Measurements from ENCODE around the gene DENND4C. TPM values are rescaled to one million over a fixed set of nuclear protein-coding genes. Genes with fewer than 3 reads are reported as not detected.
"Not testable (repeated sequence)": the region's sequence is repeated elsewhere in the genome, so short reads cannot be mapped to it uniquely, and the experiment has no call there.

The DENND4C gene
- total and polyA plus RNA-seq, 10 donors, result 3.7 to 106 (median 48.7) TPM

- Histone ChIP-seq H3K4me1 (peaks cover 0 to 34% (median 11%) of the 10 kb centered on the region in 6 donors), H3K36me3 (peaks cover 0 to 10% (median 0%) of the 10 kb centered on the region in 6 donors), H3K27ac (no peak overlapping the region), H3K27me3 (replicated peaks in 1 of 7) (no peaks in the 10 kb centered on the region), H3K9me3 (peaks cover 0 to 7% (median 0%) of the 10 kb centered on the region in 8 donors), H3K4me3 (no peak overlapping the region)
- no peak for DNase-seq
- intact Hi-C loops (cut with DNase I; ENCODE audit: low total_unique reads), result no loop called here
- TF ChIP-seq POLR2AphosphoS5 (IDR thresholded peaks at IDR 0.05) (no peak), CTCF (IDR thresholded peaks at IDR 0.05 in 8 of 11, conservative IDR thresholded peaks at IDR 0.05 in 3 of 11) (no peak), POLR2A (IDR thresholded peaks at IDR 0.05) (no peak)
Measured at GRCh38 chr9:19255821-19256220, 25.3 kb downstream of the DENND4C start.

- 93 to 96% (median 94%) methylated on average over 8 of the region's 8 CpGs for WGBS, 5 donors
- intact Hi-C loops (cut with DNase I; ENCODE audit: low total_unique reads); H3K9me3 ChIP-seq; H3K36me3 ChIP-seq; H3K27me3 ChIP-seq (replicated peaks in 1 of 7); H3K4me3 ChIP-seq; H3K27ac ChIP-seq; DNase-seq: not testable (repeated sequence)
- H3K4me1 ChIP-seq, result peaks cover 0 to 24% (median 0%) of the 10 kb centered on the region in 6 donors
Measured at GRCh38 chr9:19259665-19260255, 29.3 kb downstream of the DENND4C start.

- H3K27me3 ChIP-seq (replicated peaks in 1 of 7); H3K27ac ChIP-seq; DNase-seq; intact Hi-C loops (cut with DNase I; ENCODE audit: low total_unique reads); H3K9me3 ChIP-seq; H3K36me3 ChIP-seq; H3K4me3 ChIP-seq: not testable (repeated sequence)
- WGBS, 5 donors, result 97 to 100% (median 99%) methylated on average over 4 of the region's 4 CpGs
- peaks cover 0 to 35% (median 6%) of the 10 kb centered on the region in 6 donors for H3K4me1 ChIP-seq
Measured at GRCh38 chr9:19265602-19266001, 35.1 kb downstream of the DENND4C start.

- Histone ChIP-seq H3K4me1 (peaks cover 0 to 30% (median 5%) of the 10 kb centered on the region in 6 donors), H3K9me3 (peaks cover 0 to 15% (median 10%) of the 10 kb centered on the region in 8 donors)
- DNase-seq; H3K4me3 ChIP-seq; intact Hi-C loops (cut with DNase I; ENCODE audit: low total_unique reads); H3K27me3 ChIP-seq (replicated peaks in 1 of 7); H3K27ac ChIP-seq; H3K36me3 ChIP-seq: not testable (repeated sequence)
- WGBS, 5 donors, result 59 to 72% (median 62%) methylated on average over 3 of the region's 3 CpGs
Measured at GRCh38 chr9:19266778-19267384, 36.4 kb downstream of the DENND4C start.

- no peak for DNase-seq
- no peak overlapping the region for H3K4me3 ChIP-seq
- intact Hi-C loops (cut with DNase I; ENCODE audit: low total_unique reads), result no loop called here
- H3K27ac ChIP-seq, result no peak overlapping the region
- TF ChIP-seq POLR2AphosphoS5 (IDR thresholded peaks at IDR 0.05) (no peak), CTCF (IDR thresholded peaks at IDR 0.05 in 8 of 11, conservative IDR thresholded peaks at IDR 0.05 in 3 of 11) (no peak)
- no peaks in the 10 kb centered on the region for H3K27me3 ChIP-seq (replicated peaks in 1 of 7)
- H3K4me1 ChIP-seq, result peaks cover 0 to 22% (median 5%) of the 10 kb centered on the region in 6 donors
- peaks cover 0 to 15% (median 10%) of the 10 kb centered on the region in 8 donors for H3K9me3 ChIP-seq
- 89 to 100% (median 95%) methylated on average over 1 of the region's 1 CpG for WGBS, 5 donors
- H3K36me3 ChIP-seq, result peaks cover 0 to 10% (median 0%) of the 10 kb centered on the region in 6 donors
Measured at GRCh38 chr9:19269582-19269981, 39.1 kb downstream of the DENND4C start.
